Neural crest cell (in vitro differentiated cells): ENCODE data around the gene TTC34. TPM values are rescaled to one million over a fixed set of nuclear protein-coding genes. Genes with fewer than 3 reads are reported as not detected.
A peak's percentile ranks its signal among the peaks of the same experiment; 100 is the strongest.

Source experiments
- DNase-seq: peaks from one replicate; pipeline ENCODE4 v3.0.0; 2021; ENCODE audit warnings: low read depth, mixed read lengths, low spot score
- H3K27ac Mint-ChIP-seq: one replicate; pipeline ENCODE4 v1.8.0; 2021; ENCODE audit warnings: mild to moderate bottlenecking, mixed read lengths; ENCODE audit not compliant: unreplicated experiment
- H3K27me3 Mint-ChIP-seq: 2 replicates; pipeline ENCODE4 v1.8.0; 2021; ENCODE audit warnings: low read depth, mild to moderate bottlenecking, mixed read lengths
- H3K36me3 Mint-ChIP-seq: 2 replicates; pipeline ENCODE4 v1.8.0; 2021; ENCODE audit warnings: low read depth, mild to moderate bottlenecking, mixed read lengths
- H3K4me1 Mint-ChIP-seq: 2 replicates; pipeline ENCODE4 v1.8.0; 2021; ENCODE audit warnings: mixed read lengths
- H3K4me3 Mint-ChIP-seq: one replicate; pipeline ENCODE4 v1.8.0; 2021; ENCODE audit warnings: mild to moderate bottlenecking, mixed read lengths
- H3K9me3 Mint-ChIP-seq: 2 replicates; pipeline ENCODE4 v1.8.0; 2021; ENCODE audit warnings: mixed read lengths
- CTCF ChIP-seq: fragments of 200-600 bp; sonication (generic); conservative IDR thresholded peaks from 2 replicates; pipeline ENCODE4 v1.5.0; 2021; ENCODE audit warnings: antibody characterized with exemption, mild to moderate bottlenecking
- total RNA-seq: library from RNA; stranded (reverse); gene quantifications from 2 replicates; pipeline ENCODE4 v1.2.1, GENCODE V29; 2021

TTC34 gene
- total RNA-seq, 1 donor from 2014 or later = 2.7 TPM

- no peak overlapping the region for H3K27ac Mint-ChIP-seq
- peaks cover 13% of the 10 kb centered on the region for H3K9me3 Mint-ChIP-seq
- DNase-seq = no peak
- peaks cover 18% of the 10 kb centered on the region for H3K36me3 Mint-ChIP-seq
- H3K4me3 Mint-ChIP-seq = no peak overlapping the region
- no peak for TF ChIP-seq CTCF
- no peaks in the 10 kb centered on the region for H3K27me3 Mint-ChIP-seq
- no peaks in the 10 kb centered on the region for H3K4me1 Mint-ChIP-seq
Measured at GRCh38 chr1:2650967-2651645, 150.4 kb downstream of the TTC34 start.

- no peak for TF ChIP-seq CTCF
- Mint-ChIP-seq H3K4me1 (peaks cover 4% of the 10 kb centered on the region), H3K9me3 (peaks cover 10% of the 10 kb centered on the region), H3K36me3 (no peaks in the 10 kb centered on the region), H3K27me3 (no peaks in the 10 kb centered on the region), H3K27ac (no peak overlapping the region), H3K4me3 (no peak overlapping the region)
- DNase-seq = no peak
Measured at GRCh38 chr1:2646837-2647236, 154.7 kb downstream of the TTC34 start.

GRCh38 chr1:2645776-2646175 lies 155.7 kb downstream of the TTC34 start:
- no peak overlapping the region for H3K27ac Mint-ChIP-seq
- H3K9me3 Mint-ChIP-seq = peaks cover 10% of the 10 kb centered on the region
- no peak for DNase-seq
- TF ChIP-seq CTCF = no peak
- peaks cover 4% of the 10 kb centered on the region for H3K4me1 Mint-ChIP-seq
- peak overlapping the region; percentile 40 for H3K4me3 Mint-ChIP-seq
- H3K27me3 Mint-ChIP-seq = no peaks in the 10 kb centered on the region
- H3K36me3 Mint-ChIP-seq = no peaks in the 10 kb centered on the region

GRCh38 chr1:2645143-2645542 lies 156.3 kb downstream of the TTC34 start:
- H3K27ac Mint-ChIP-seq = no peak overlapping the region
- no peaks in the 10 kb centered on the region for H3K27me3 Mint-ChIP-seq
- H3K9me3 Mint-ChIP-seq = peaks cover 10% of the 10 kb centered on the region
- no peaks in the 10 kb centered on the region for H3K36me3 Mint-ChIP-seq
- DNase-seq = no peak
- H3K4me1 Mint-ChIP-seq = peaks cover 4% of the 10 kb centered on the region
- no peak overlapping the region for H3K4me3 Mint-ChIP-seq
- no peak for TF ChIP-seq CTCF

- Mint-ChIP-seq H3K4me3 (no peak overlapping the region), H3K4me1 (peaks cover 4% of the 10 kb centered on the region)
Measured at GRCh38 chr1:2644591-2645101, 156.8 kb downstream of the TTC34 start.

More at GRCh38 chr1:2644591-2645101, 156.8 kb downstream of the TTC34 start:
- H3K27me3 Mint-ChIP-seq = no peaks in the 10 kb centered on the region
- no peak for DNase-seq
- peaks cover 10% of the 10 kb centered on the region for H3K9me3 Mint-ChIP-seq
- no peak for TF ChIP-seq CTCF
- no peaks in the 10 kb centered on the region for H3K36me3 Mint-ChIP-seq
- H3K27ac Mint-ChIP-seq = no peak overlapping the region
